Adipose tissue (tissue), 3 donors: ENCODE data around the gene RIC8A. TPM values are rescaled to one million over a fixed set of nuclear protein-coding genes. Genes with fewer than 3 reads are reported as not detected.
A peak's percentile ranks its signal among the peaks of the same experiment; 100 is the strongest.
"Not testable (repeated sequence)": the region's sequence is repeated elsewhere in the genome, so short reads cannot be mapped to it uniquely, and the experiment has no call there.

Source experiments
- H3K27ac ChIP-seq: one replicate; pipeline ENCODE4 v1.5.1; 2013; ENCODE audit warnings: low read depth, low read length
- WGBS, 3 donors: extraction: QIAGEN DNeasy Blood & Tissue Kit; methylation state at CpG; one replicate each; pipeline ENCODE4 v1.1.7; 2013; 5-methylcytosine and 5-hydroxymethylcytosine counted together
- polyA plus RNA-seq, 3 donors: library from polyadenylated mRNA; stranded (reverse); fragments of 200-250 nt; gene quantifications; one replicate each; pipeline ENCODE4 v1.2.3, GENCODE V29; 2013
- donor health status: healthy with polysubstance abuse.
- donor health status: Bipolar disorder and iron deficiency.
- donor health status: healthy.

RIC8A gene
- polyA plus RNA-seq, 3 donors, result 37.9 to 55.3 (median 48.1) TPM

DNA sequence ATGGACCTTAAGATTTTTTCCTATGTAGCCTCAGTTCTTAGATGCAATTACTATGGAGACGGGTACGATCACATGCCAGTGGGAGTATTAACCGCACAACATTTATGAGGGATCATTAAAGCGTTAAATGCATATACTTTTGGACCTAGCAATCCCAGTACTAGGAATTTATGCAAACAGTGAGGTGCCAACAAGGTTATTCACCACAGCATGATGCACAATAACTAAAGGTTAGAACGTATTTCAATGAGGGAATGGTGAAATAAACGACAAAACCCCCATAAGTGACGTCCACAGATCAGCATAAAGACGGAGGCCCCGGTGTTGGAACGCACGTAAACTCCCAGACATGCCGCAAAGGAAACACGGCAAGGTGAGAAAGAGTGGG, 28.1 kb downstream of the RIC8A start:
- no peak overlapping the region for H3K27ac ChIP-seq
- 2 to 4% (median 2%) methylated on average over 13 of the region's 13 CpGs for WGBS, 3 donors

DNA sequence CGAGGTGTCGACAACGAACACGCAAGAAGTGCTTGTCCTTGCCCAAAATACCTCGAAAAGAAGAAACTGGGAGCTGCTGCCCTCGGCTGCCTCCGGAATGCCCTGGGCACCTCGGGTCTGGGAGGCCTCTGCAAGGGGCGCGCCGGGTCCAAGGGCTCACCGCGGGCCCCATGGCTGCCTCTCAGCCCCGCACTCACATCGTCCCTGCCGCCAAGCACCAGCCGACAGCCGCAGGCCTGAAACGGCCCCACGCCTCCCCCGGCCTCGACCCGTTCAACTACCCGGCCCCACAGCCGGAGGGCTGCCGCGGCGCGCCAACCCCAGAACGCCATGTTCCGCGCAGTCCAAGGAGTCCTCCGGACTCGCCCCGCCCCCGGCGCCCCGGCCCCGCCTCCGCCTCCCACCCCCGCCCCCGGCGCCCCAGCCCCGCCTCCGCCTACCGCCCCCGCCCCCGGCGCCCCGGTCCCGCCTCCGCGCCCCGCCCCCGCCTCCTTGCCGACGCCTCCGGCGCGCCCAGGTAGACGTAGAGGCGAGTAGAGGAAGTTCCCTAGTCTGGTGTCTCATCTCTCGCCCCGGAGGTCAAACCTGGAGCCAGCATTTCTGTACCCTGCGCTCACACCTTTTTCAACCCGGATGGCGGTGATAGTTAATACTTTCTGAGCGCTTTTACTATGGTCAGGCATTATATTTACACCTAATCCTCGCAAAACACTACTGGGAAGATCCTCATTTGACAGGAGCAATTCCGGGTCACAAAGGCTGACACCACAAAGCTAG, 28.7 kb downstream of the RIC8A start, which contains the start of gene SIRT3:
Gene SIRT3, minus strand, starts transcription at position 346 of the 777 bp plus-strand sequence. Its CDS starts 14 bp downstream, at position 332.
- H3K27ac ChIP-seq, result peak within 1 kb of the TSS; percentile 93
- 0 to 2% (median 1%) methylated on average over 42 to 70 of the region's 70 CpGs for WGBS, 3 donors

- WGBS, 3 donors, result 1 to 2% (median 1%) methylated on average over 62 of the region's 62 CpGs
- H3K27ac ChIP-seq, result peak within 1 kb of the TSS; percentile 93
Observed at GRCh38 chr11:236774-237767, 29.6 kb downstream of the RIC8A start, which contains the start of gene PSMD13. Gene PSMD13 (plus strand): TSS chr11:236976. CDS start chr11:237050, 74 bp downstream.

DNA sequence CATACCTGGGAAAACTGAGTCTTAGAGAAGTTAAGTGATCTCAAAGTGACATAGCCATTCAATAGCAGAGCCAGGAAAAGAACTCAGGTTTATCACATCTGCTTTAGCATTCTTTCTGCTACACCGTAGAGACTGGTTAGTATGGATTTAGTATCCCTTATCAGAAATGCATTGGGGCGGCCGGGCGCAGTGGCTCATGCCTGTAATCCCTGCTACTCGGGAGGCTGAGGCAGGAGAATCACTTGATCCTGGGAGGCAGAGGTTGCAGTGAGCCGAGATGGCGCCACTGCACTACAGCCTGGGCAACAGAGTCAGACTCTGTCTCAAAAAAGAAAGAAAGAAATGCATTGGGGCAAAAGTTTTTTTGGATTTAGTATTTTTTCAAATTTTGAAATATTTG, 30.8 kb downstream of the RIC8A start:
- 75 to 87% (median 84%) methylated on average over 7 of the region's 7 CpGs for WGBS, 3 donors
- H3K27ac ChIP-seq, result not testable (repeated sequence)

DNA sequence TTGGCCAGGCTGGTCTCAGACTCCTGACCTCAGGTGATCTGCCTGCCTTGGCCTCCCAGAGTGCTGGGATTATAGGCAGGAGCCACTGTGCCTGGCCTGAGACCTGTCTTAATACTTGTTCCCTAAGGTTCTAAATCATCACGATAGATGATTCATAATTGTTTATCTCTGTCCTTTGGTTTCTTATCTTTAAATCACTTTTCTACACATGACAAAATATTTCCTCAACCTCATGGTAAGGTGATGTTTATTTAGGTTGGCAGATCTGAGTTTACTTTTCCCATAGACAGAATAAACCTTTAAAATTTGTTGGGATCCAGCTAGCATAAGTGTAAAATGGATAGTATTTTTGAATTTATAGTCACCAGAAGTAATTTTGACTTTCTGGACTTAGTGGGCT, 32.8 kb downstream of the RIC8A start:
- H3K27ac ChIP-seq, result no peak overlapping the region
- WGBS, 3 donors, result 46 to 87% (median 80%) methylated on average over 1 of the region's 1 CpG

DNA sequence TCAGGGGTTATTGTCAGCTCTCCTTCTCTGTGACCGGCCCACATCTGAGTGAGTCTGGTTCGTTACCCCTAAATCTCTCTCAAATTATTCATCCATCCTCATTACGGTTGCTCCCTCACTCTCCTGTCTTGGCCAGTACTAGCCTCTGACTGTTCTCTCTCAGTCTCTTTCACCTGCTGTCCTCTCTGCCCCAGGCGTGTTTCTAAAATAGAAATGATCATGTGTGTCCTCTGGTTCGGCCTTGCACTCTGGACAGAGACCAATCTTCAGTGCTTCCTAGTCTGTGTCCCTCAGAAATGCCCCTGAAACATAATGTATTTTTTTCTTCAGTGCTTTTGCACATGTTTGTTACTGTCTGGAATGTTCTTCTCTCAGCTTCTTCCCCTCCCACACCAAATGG, 34.1 kb downstream of the RIC8A start:
- WGBS, 3 donors, result 91 to 97% (median 93%) methylated on average over 5 of the region's 5 CpGs
- no peak overlapping the region for H3K27ac ChIP-seq

GRCh38 chr11:244376-244775, 36.9 kb downstream of the RIC8A start:
- whole genome bisulfite sequencing, 3 donors, result 89 to 93% (median 92%) methylated on average over 2 of the region's 2 CpGs
- H3K27ac ChIP-seq, result no peak overlapping the region

DNA sequence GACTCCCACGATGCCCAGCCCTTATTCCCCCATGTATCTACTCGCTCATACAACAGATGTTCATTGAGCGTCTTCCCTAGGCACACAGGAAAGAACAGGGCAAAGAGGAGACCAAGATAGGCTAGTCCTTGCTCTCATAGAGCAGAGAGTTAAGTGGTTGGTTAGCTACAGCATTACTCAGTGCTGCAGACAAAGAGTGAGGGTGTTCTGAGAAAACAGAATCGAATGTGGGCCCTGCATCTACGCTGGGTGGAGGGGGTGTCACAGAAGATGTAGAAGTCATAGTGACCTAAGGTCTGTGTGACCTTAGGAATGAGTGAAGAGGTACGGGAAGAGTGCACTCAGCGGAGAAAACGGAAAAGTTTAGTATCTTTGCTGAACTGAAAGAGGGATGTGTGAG, 41.6 kb downstream of the RIC8A start:
- H3K27ac ChIP-seq, result no peak overlapping the region
- 75 to 80% (median 79%) methylated on average over 8 of the region's 8 CpGs for WGBS, 3 donors

GRCh38 chr11:250274-250673, 42.8 kb downstream of the RIC8A start:
- no peak overlapping the region for H3K27ac ChIP-seq
- 87 to 93% (median 88%) methylated on average over 5 of the region's 5 CpGs for WGBS, 3 donors

GRCh38 chr11:250740-251299, 43.3 kb downstream of the RIC8A start:
- H3K27ac ChIP-seq, result no peak overlapping the region
- WGBS, 3 donors, result 77 to 86% (median 82%) methylated on average over 10 of the region's 10 CpGs

DNA sequence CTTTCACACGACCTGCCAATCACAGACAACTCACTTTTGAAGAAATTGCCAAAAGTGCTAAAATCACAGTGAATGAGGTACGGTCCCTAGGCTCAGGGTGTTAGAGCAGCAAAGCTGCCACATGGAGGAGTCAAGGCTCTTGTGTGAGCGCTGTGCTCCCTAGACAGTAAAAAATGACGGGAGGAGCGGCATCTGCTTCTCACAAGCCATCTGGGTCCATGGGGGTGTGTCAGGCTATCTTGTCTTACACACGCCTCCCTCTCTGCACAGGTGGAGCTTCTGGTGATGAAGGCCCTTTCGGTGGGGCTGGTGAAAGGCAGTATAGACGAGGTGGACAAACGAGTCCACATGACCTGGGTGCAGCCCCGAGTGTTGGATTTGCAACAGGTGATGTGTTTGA, 44.0 kb downstream of the RIC8A start:
- 71 to 85% (median 82%) methylated on average over 10 of the region's 10 CpGs for WGBS, 3 donors
- H3K27ac ChIP-seq, result no peak overlapping the region

DNA sequence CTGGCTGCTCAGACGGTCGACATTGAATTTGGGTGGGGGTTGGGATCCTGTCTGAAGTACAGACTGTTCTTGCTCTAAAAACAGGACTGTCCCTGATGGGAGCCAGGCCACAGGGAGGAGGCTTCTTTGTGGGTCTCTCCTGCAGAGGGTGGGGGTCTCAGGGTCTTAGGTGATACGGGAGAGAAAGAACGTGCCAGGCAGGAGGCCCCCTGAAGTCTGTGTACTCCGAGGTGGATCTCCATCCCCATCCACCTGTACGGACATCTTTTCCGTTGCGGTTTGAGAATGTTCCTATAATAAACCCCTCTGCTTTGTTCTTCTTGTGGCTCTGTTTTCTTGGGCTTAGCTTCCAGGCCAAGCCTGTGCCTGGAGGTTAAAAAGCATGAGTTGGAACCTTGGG, 45.2 kb downstream of the RIC8A start:
- WGBS, 3 donors, result 87 to 90% (median 88%) methylated on average over 8 of the region's 8 CpGs
- H3K27ac ChIP-seq, result no peak overlapping the region

GRCh38 chr11:253160-253885, 45.8 kb downstream of the RIC8A start:
- WGBS, 3 donors, result 69 to 79% (median 78%) methylated on average over 13 of the region's 13 CpGs
- no peak overlapping the region for H3K27ac ChIP-seq

- 90 to 91% (median 91%) methylated on average over 5 of the region's 5 CpGs for WGBS, 3 donors
Observed at GRCh38 chr11:253886-254270, 46.4 kb downstream of the RIC8A start.

DNA sequence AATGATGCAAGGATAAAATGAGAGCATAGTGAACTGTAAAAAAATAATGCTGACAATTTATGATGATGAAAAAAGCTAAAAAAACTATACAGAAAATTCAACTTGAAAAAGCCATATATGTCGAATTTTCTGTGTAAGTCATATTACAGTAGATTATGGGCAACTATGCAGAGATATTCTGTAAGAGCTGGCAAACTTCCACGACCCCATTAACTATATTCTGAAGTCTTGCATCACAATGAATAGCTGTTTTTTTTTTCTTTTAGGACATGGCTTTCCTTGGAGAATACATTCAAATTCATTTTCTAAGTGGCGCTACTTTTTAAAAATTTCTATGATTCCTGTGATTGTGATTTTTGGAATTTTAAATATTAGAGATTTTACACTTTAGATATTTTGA, 47.7 kb downstream of the RIC8A start:
- no peak overlapping the region for H3K27ac ChIP-seq
- WGBS, 3 donors, result 47 to 50% (median 49%) methylated on average over 3 of the region's 3 CpGs

More at GRCh38 chr11:253886-254270, 46.4 kb downstream of the RIC8A start:
- H3K27ac ChIP-seq, result no peak overlapping the region

DNA sequence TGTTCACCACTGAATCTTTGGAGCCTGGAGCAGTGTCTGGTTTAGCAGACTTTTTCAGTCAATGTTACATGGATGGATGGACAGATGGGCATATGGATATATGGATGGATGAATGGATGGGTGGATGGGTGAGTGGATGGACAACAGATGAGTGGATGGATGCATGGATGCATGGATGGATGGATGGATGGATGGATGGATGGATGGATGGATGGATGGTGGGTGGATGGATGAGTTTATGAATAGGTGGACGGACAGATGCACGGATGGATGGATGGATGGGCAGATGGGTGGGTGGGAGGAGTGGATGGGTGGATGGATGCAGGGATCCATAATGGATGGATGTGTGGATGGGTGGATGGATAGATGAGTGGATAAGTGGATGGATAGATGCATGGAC, 48.3 kb downstream of the RIC8A start:
- 88 to 100% (median 96%) methylated on average over 2 of the region's 2 CpGs for WGBS, 3 donors
- no peak overlapping the region for H3K27ac ChIP-seq

- WGBS, 3 donors, result 74 to 81% (median 76%) methylated on average over 14 of the region's 14 CpGs
- H3K27ac ChIP-seq, result no peak overlapping the region
Observed at GRCh38 chr11:256952-257737, 49.6 kb downstream of the RIC8A start.
